ENCODE results near the gene ITPA.

The ITPA gene

GRCh38 chr20:3247638-3248037 is 38.3 kb downstream of the ITPA start:
- DNase-seq, result no peak

DNA sequence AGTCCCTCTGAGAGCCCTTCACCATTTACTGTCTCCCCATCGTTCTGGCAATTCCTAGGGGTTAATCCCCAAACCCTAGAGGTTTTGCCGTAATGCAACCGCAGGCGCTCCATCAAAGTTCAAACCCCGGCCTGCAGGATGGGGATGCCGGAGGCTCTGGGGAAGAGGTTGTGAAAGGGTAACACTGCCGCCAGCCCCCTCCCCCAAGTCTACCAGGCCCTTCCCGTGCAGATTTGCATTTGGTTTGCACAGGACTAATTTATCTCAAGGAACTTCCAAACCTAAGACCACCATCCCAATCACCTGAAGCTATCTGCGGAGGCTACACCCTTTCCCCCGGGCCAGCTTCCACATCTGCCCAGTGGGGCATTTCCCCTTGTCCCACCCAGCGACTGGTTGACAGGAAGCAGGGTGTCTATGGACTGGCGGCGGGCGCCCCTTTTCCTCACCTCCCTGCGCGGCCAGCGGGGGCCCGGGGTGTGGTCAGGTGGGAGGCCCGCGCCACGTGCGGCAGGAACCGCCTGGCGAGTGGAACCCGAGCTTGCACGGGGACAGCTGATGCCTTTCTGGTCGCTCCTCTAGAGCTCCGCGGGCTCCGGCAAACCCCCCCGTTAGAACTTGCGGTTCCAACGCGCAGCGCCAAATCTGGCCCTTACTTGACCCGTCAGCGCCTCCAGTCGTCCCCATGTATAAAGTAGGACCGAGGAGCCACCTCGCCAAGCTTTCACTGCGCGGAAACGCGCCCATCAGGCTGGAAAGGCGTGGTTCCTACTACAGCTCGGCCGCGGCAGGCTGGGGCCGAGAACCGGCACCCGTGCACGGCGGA is 39.1 kb downstream of the ITPA start:
- no peak for DNase-seq

DNA sequence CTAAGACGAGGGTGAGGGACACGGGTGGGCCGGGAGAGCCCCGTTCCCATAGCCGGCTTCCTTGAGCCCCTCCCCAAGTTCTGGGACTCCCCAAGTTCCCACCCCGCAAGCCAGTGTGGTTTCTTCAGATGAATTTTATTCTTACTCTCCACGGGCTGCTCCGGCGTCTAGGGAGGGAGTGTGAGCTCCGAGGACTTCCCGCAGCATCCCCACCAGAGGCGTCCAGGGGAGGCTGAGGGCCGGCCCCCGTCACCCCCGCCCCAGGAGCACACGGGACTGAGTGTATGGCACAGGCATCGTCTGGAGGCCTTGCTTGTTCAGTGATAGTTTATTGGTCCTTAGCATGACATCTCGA is 39.7 kb downstream of the ITPA start:
- DNase-seq, result no peak

- DNase-seq, result no peak
These were observed 40.8 kb downstream of the ITPA start for GRCh38 chr20:3250091-3250504.

DNA sequence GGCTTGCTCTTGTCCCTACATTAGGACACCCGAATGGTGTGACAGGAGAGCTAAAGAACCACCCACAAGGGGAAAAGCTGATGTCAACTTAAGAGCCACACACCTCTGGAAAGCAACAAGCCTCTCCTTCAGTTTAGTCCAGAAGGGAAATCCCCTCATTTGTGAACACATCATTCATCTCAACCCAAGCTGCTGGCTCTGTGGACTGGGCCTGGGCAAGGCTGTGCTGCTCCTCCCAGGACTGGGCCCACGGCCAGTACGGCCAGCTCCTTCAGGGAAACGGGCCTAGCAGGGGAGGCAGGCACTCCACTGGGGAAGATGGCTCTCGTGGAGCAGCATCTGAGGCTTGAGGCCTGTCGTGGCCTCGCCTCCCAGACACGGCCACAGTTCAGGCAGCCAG is 42.5 kb downstream of the ITPA start:
- DNase-seq, result no peak

- DNase-seq, result no peak
These were observed 46.4 kb downstream of the ITPA start for GRCh38 chr20:3255728-3256127.

GRCh38 chr20:3258429-3258828 is 49.1 kb downstream of the ITPA start:
- no peak for DNase-seq

DNA sequence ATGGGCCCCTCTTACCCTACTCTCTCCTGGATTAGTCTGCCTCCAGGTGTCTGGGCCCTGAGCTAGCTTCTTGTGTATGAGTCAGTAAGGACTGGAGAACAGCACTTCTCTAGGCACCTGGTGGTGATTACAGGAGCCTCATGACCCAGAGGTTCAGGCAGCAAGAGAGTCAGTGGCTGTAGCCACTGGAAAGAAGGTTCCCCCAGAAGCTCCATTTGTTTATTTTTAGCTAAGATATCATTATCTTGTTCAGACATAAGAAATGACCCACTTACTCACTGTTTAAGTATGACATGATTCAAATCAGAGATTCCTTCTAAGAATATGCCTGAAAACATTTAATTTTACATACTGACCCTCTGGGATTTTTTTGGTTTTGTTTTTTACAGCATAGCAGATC is 53.3 kb downstream of the ITPA start:
- no peak for DNase-seq

DNA sequence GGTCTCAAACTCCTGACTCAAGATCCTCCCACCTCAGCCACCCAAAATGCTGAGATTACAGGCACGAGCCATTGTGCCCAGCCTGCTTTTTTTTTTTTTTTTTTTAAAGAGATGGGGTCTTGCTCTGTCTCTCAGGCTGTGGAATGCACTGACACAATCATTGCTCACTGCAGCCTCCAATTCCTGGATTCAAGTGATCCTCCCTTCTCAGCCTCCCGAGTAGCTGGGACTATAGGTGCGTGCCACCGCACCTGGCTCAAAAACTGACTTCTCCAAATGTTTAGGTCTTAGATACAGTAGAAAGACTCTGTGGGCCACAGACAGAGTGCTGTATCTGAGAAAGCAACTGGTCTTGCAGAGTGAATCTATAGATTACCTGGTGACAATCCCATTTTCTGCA is 60.8 kb downstream of the ITPA start:
- DNase-seq, result no peak

- DNase-seq, result no peak
These were observed 64.1 kb downstream of the ITPA start for GRCh38 chr20:3273371-3273770.

All from activated effector memory CD4-positive, alpha-beta T cell treated with Interleukin-2 at 50 U/mL for 16 hours (primary cell).